ENCODE data around the gene ANXA3.

Gene ANXA3

DNA sequence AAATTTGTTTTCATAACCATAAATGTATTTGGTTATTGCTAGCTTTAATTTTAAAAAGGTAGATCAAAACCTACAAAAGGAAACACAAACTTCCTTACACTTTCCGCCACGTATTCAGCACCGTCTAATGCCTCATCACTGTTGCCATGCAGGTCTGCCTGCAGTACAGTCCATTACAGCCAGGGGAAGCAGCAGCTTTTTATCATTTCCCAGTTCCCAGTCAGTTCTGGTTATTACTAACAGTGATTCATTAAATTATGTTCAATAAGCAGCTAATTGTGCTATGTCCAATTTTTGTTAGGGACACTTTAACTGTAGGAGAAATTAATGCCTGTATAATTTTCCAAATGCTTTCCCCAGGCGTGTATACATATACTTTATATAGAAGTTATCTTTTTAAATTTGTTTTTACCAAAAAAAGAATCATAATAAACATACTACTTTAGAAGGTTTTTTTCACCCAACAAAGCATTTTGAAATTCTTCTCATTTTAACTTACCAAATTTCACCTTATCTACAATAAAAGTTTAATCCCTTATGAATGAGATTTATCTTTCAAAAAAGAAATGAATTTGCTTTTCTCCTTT, 93.3 kb downstream of the ANXA3 start:
- peak; percentile 56 to 60 for DNase-seq (ENCODE audit: low read depth in 2 of 2)

DNA sequence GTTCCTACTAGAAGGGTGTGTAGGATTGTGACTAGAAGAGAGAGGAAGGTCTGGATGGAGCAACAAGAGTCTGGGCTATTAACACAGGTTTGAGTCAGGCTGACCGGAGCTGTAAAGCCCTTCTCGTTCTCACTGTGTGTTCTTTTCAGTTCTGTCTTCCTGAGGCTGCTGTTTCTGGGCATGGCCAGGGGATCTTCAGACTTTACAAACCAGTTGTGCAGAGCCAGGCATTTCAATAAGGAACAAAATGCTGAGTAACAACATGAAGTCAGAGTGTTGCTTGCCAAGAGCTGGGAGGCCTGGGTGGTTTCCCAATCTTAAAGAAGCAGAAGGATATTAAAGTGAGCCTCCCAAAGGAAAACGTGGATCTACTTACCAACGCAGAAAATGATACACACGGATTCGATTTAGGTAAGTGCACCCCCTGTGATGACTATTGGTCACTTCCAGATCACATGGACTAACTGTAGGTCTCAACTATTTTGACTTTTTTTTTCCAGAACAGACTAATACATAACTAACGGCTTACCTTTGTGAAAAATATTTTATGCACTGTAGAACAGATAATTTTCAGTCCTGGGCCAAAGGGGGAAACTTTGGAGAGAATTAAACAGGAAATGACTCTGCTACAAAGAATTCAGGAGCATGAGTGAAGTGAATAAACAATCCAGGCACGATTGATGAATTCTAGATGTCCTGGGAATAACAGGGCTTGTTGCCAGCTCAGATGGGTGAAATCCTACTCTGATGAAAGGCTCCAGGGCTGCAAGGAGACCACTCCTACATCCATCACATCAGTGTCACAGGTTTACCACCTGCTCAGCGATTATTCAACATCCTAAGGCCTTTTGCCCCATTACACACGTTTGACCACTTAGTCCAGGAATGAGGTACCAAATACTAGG, 94.5 kb downstream of the ANXA3 start:
- peak; percentile 95 to 96 for DNase-seq (ENCODE audit: low read depth in 2 of 2)

DNA sequence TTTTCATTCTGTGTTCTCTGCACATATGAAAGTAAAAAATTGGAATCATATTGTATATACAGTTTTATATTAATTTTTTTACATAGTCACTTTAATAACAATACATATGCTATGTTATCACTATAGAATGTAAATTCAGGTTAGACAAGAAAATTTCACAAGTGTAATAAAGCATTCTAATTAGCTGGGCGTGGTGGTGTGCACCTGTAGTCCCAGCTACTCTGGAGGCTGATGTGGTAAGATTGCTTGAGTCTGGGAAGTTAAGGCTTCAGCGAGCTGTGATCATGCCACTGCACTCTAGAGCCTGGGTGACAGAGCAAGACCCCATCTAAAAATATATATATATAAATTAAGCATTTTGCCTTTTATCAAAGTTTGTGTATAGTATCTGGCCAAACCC, 95.7 kb downstream of the ANXA3 start:
- DNase-seq (ENCODE audit: low read depth in 2 of 2), result no peak

DNA sequence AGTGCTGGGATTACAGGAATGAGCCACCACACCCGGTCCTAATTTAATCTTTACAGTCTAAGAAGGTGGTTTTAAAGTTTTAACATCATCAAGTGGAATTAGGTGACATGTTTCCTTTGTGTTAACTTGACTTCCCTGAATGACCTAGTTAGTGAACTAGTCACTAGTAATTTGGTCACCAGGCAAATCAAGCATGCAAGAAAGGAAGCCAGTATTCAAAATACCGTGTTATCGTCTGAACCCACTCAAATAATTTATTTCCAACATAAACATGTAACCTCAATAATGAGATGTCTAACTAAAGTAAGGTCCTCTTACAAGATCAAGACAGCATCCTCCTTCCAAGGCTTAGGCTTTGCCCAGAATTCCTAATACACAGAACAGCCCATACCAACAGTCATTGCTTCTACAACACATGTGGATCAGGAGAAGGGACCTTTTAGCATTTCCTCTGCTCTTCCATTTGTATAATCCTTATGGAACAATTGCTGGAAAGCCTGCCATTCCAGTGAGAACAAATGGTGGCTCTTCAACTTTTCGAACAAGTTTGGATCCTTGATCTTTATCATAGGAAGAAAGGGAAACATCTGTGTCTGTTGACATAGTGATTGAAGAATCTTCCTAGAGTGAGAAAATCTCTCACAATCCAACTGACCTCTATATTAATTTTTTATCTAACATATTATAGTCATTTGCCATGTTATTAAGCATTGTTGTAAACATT, 97.2 kb downstream of the ANXA3 start:
- no peak for DNase-seq (ENCODE audit: low read depth in 2 of 2)

DNA sequence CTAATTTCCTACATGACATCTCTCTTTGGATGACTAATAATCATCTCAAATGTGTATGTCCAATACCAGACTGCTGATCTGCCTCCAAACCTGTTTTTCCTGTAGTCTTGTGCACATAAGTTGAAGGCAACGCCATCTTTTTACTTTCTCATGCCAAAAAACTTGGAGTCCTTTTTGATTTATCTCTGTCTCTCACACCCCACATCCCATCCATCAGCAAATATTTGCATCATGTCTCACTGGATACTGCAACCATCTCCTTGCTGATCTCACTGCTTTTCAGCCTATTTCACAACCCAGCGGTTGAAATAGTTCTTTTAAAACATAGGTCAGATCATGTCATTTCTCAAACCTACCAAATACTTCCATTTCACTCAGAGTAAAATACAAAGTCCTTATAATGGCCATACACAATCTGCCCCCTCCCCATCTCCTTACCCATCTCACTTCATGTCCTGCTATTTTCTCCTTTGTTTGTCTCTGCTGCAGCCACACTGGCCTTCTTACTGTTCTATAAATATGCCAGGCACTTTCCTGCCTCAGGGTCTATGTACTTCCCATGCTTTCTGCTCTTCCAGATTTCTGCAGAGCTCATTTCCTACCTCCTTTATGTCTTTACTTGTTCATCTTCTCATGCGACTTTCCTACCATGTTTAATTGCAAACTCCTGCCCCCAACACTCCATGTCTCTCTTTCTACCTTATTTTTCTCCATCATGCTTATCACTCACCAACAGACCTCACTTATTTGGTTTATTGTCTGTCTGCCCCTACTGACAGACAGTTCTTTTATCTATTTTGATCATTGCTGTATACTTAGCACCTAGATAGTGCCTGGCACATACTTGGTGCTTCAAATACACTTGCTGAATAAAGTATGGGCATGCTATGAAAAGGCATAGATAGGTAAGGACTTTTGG, 98.8 kb downstream of the ANXA3 start:
- peak; percentile 88 to 89 for DNase-seq (ENCODE audit: low read depth in 2 of 2)

DNA sequence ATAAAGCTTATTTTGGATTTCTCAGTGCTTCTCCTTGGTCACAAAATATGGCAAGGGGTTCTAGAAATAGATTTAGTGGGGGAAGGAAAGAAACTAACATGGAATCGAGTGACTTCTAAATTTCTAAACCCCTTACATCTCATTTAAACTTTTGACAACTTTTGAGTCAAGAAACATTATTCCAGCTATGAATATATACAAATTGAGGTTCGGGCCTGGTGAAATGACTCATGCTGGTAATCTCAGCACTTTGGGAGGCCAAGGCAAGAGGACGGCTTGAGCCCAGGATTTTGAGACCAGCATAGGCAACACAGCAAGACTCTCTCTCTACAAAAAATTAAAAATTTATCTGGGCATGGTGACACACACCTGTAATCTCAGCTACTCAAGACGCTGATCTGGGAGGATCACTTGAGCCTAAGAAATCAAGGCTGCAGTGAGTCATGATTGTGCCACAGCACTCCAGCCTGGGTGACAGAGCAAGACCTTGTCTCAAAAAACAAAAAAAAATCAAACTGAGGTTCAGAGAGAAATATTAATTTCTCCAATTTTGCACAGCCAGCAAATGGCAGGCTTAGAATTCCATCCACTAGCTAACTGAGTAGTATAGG, 99.8 kb downstream of the ANXA3 start:
- no peak for DNase-seq (ENCODE audit: low read depth in 2 of 2)

DNA sequence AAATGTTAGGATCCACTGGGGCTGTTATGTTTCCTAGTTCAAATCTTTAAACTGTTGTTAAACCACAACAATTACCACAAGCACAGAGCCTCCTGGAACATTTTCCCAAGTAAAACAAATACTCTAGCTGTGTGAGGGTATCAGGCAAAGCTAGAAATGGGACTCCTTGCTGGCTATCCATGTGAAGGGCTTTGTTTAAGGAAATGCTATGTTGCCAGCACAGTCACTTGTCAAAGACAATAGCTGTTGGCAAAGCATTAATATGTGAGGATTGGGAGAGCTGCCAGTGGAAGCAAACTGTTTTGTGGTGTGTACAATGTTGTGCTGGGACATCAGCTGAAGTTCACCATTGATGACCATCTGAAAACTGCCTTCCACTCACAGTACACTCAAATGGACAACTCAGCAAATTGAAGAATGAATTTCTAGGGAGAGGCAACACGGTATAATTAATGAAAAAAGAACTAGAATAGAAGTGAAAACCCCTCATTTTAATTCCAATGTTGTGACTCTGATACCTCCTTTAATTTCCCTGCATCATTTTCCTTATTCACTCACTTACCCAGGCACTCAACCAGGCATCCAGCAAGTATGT, 100.8 kb downstream of the ANXA3 start:
- DNase-seq (ENCODE audit: low read depth in 2 of 2), result no peak

DNA sequence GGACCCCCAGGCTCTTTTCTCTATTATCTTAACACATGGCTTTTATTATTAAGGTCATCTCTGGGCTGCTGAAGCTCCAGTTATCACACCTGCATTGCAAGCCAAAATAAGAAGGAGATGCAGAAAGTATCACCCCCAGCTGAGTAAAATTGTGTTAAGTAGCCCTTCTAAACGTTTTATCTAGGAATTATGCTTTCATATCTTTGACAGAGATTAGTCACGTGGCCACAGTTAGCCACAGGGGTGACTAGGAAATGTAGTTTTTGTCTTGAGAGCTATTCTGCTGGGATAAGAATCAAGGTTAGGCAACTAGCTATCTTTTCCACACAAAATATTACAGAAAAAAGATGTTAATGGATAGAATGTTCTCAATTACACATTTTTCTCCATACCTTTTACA, 102.1 kb downstream of the ANXA3 start:
- no peak for DNase-seq (ENCODE audit: low read depth in 2 of 2)

DNA sequence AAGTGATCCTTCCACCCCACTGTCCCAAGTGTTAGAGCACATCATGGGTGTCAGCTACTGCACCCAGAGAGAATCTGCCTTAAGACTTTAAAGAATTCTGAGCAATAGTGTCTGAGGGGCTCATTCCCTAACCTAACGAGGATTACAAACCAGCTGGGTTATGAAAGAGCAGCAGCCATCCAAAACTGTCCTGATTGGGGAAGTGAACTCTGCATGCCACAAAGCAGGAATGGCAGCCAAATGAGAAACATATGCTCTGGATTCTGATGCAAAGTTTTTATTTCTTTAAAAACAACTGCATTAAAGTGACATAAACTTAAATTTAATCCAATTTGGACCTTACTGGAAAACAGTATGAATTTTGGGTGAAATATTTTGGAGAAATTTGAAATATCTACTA, 103.2 kb downstream of the ANXA3 start:
- peak; percentile 82 to 84 for DNase-seq (ENCODE audit: low read depth in 2 of 2)

DNA sequence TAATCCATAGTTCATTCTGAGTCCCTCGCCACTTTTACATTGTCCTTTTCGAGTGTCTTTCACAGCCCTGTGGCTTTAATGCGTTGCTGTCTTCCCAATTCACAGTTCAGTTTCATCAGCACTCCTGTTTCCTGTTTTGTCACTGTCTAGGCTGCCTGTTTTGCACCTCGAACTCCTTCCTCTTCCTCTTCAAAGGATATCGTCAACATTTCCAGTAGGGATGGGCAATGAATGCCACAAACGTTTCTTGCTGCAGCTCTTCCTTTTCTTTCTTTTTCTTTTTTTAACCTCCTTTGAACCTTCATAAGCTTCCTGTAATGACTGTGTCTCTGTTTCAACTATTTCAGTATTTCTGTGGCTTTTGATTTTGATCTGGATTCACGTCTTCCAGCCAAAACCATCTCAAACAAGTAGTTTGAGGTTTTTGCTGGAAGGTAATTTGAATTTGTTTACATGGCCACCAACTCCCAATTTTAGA, 105.4 kb downstream of the ANXA3 start:
- DNase-seq (ENCODE audit: low read depth in 2 of 2), result no peak

DNA sequence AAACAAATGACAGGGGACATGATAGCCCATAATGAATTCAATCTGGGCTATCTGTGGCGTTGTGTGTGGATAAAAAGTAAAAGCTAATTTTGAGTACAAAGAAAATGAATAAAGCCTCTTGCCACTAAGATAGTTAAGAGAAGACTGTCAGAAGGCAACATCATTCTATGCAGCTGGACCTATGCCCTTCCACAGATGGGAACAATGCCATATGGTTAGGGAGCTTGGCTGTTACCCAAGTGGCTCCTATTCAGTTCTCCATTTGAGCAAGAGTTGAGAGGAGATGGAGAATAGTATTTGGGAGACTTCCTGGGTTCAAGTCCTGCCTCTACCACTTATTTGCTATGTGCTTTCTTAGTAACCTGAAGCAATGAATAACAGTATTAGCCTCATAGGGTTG, 107.7 kb downstream of the ANXA3 start:
- no peak for DNase-seq (ENCODE audit: low read depth in 2 of 2)

DNA sequence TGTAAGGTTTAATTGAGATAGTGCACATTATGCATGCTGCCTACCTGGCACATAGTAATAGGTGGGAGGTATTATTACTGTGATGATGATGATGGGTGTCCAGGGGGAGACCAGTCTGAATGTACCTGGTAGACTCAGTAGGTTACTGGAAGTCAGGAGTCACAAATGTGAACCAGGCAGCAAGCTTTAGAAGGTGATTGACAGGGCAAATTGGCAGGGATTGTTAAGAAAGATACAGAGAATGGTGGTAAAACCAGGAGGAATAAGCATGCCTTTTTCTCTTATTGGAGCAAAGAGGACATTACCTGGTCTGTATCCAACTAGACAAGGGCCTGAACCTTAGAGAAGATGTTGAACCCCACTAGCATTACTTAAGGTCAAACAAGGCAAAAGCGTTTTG, 108.1 kb downstream of the ANXA3 start:
- DNase-seq (ENCODE audit: low read depth in 2 of 2), result no peak
